Measurements from ENCODE around the gene HDDC2.

HDDC2 gene

DNA sequence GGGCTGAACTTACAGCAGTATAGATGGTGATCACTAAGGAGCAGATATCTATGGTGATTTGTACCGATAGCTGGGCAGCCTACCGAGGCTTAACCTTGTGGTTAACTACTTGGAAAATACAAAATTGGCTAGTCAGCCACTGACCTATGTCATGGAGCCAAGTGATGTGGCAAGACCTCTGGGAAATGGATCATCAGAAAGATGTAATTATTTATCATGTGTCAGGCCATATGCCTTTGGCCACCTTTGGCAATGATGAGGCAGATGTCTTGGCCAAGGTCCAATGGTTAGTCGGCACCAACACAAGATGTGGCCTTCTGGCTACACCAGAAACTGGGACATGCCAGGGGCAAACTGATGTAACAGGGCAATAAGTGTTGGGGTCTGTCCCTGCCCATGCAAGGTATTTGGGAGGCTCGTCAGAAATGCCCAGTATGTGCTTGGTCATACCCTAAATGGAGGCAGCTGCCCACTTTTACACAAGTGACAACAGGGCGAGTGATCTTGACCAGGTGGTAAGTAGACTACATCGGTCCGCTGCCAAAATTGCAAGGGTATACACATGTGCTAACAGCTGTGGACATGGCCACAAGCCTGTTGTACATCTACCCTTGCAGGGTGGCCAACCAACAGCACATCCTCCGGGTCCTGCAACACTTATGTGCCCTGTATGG is 30.1 kb downstream of the HDDC2 start:
- FAIRE-seq, result no peak
- peak; percentile 20 for DNase-seq (ENCODE audit: low spot score)

DNA sequence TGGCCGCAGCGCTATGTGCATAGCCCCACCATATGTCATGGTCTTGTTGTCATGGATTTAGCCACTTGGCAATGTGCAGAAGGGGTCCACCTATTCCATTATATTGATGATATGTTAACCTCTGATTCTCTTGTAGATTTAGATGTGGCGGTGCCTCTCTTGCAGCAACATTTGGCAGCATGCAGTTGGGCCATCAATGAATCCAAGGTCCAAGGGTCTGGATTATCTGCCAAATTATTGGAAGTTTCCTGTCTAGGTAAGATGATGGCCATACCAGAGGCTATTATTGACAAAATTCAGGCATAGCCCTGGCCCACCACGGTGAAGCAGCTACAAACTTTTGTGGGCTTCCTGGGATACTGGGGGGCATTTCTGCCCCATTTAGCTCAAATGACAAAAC is 31.4 kb downstream of the HDDC2 start:
- DNase-seq (ENCODE audit: low spot score) (no peak), FAIRE-seq (no peak)

DNA sequence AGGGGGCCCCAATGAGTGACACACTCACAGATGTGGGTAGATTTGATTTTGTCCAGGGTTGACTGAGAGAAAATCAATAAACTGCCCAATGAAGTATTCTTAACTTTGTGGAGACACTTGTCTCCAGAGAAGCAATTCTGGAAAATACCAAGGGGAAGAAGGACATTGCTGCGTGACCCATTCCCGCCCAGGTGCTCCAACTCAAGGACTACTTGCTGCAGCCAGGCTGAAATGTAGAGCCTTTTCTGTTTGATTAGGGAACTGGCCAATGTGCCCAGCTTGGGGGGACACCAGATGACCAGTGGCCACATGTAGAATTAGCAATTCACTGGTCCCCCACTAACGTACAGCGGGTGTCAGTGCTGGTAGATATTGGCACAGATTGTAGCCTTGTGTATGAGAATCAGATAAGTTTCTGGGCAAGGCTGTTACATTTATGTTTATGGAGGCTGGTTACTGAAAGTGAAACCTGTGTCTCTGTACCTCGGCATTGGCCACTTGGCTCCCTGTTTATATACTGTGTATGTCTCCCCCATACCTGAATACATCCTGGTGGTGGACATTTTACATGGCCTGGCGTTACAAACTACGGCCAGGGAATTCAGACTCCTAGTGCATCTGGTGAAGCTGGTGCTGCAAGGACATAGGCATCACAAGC is 32.3 kb downstream of the HDDC2 start:
- no peak for FAIRE-seq
- DNase-seq (ENCODE audit: low spot score), result no peak

DNA sequence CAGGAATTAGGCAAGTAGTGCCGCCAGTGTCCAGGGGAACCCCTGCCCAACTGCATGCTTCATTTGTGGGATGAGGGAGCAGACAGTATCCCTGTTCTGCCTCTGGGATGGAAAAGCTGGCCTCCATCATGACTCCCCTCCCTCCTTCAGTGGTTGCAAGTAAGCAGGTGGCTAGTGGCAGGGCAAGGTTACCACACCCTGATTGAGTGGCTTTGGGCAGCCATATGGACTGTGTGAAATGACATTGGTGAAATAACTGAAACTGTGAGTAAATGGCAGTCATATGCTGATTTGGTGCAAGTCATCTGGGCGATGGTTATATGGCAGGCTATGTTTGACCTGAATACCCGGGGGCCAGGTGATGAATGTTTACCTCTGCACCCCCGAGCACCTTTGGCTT is 33.0 kb downstream of the HDDC2 start:
- DNase-seq (ENCODE audit: low spot score) (no peak), FAIRE-seq (no peak)

DNA sequence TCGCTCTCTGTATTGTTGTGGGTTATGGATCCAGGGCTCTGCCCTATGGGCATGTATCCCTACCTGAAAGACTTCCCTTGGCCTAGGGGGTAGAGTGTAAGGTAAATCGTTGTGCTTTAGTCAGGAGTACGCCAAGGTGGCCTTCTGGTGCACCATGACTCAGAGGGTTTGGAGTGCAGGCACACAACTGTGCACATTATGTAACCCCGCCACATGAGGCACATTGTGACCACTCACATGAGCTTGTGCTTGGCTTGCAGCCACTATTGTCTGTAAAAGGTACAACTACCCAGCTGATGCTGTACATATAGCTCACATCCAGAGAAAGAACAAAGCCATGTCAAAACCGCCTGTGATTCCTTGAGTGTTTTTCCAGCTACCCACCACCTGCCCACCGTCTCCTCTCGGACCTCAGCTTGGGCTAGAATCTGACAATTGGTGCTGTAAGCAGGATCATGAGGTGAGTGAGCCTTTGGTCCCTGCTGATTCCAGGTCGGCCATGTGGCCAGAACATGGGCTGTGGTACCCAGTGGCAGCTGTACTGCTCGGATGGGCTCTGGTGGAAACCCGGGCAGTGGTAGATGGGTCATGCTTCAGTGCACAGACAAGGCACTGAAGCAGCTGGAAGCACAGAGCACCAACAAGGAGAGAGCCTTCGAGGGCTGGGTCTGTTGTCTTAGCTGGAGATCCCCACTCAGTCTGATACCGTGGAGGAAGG is 33.8 kb downstream of the HDDC2 start:
- DNase-seq (ENCODE audit: low spot score) (no peak), FAIRE-seq (no peak)

DNA sequence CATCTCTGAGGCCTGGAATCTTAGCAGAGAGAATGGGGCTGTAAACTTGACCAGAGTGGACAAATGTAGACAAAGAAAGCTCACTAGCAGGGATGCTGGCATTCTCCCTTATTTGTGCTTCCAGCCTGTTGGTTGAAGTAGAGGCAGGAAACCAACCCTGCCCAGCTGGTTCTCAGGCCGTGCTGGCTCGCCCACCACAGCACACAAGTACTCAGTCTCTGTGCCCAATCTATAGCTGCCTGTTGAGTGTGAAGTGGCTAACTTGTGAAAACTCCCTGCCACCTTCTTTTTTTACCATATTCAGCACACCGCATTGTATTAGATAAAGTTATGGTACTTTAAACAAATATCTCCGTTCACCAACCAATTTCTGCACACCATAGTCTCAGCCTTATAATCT is 37.3 kb downstream of the HDDC2 start:
- DNase-seq (ENCODE audit: low spot score) (no peak), FAIRE-seq (no peak)

DNA sequence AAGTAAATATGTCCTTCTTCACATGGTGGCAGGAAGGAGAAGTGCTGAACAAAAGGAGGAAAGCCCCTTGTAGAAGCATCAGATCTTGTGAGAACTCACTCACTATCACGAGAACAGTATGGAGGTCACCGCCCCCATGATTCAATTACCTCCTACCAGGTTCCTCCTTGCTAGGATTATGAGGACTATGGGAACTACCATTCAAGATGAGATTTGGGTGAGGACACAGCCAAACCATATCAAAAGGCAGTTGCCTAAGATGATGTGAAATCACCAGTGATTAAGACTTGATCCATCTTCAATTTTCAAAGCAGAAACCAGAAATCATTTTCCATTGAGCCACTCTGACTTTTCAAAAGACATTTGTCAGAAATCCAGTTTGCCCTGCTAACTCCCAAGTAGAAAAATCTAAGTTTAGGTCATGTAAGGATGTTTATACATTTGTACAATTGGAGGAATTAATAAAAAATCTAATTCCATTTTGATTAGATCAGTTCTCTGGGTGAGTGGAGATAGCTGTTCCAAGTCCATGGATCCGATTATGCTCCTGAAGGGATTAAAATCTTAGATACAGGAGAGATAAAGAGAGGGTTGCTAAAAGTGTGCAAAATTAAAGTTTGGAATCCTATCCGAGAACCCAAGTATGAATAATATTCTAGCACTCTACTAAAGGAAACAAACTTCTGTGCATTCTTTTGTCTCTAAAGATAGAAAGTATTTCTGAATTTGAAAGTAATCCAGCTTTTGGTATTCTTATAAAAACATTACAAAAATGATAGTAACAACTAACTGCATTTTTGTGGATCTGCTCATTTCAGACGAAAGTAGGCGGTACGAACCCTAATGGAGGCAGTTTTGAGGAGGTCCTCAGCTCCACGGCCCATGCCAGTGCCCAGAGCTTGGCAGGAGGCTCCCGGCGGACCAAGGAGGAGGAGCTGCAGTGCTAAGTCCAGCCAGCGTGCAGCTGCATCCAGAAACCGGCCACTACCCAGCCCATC is 39.5 kb downstream of the HDDC2 start:
- no peak for DNase-seq (ENCODE audit: low spot score)
- no peak for FAIRE-seq

DNA sequence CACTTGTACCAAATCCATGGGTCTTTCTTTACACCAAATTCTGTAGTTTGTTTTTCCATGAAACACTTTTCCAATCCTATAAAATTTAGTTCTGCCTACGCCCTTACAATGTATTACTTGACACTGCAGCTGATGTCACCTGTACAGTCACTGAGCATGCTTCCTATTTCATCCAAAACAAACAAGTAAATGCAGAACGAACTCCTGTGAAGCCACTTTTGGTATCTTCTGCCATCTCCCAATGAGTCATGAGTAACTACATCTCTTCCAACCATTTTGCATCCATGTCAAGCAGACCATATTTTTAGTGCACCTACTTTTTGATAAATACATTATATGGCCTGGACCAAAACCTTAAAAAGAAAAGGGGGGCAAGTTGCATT is 42.4 kb downstream of the HDDC2 start:
- no peak for FAIRE-seq
- DNase-seq (ENCODE audit: low spot score), result no peak

DNA sequence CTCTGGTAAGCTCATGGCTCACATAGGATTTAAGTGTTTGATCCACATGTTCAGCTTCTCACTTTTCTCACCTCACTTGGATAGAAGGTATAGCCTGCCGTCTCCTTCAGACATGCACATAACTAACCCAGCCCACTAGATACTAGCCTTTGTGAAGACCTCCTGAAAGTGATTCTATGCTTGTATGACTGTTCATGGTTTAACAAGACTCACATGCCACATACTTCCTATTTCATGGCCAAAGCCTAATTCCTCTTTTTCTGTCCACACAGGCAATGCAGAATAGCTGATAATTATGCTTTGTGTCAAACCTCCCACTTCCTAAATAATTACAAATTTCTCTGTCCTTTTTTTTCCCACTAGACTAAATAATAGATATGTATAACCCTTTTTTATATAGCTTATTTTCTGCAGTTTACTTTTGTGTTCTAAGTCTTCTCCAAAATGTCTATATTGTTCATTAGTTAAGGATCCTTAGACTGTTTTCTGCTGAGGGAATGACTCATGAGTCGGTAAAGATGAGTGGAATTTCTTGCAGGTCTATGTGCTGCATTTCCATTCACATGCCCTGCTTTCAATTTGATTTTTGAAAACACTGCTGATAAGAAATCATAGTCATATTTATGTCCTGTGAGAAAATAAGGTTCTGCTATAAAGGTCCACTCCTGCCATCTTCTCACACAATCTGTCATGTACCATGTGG is 43.0 kb downstream of the HDDC2 start:
- DNase-seq (ENCODE audit: low spot score) (no peak), FAIRE-seq (no peak)

DNA sequence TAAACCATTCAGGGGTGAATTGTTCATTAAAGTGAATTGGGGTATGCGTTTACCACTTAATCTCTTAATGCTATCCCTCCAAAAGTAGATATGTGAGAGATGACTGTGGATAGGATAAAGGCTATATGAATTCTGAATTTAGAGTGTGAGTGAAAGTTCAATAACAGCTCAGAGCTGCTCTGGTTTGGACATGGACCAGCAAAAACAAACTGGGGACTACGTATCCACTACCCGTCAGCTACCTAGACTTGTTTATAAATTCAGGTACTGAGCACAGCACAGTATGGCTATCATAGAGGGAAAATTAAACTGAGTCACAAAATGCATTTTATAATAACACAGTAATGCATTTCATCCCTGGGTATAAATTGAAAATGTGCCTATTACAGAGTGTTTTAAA is 44.4 kb downstream of the HDDC2 start:
- FAIRE-seq (no peak), DNase-seq (ENCODE audit: low spot score) (no peak)

DNA sequence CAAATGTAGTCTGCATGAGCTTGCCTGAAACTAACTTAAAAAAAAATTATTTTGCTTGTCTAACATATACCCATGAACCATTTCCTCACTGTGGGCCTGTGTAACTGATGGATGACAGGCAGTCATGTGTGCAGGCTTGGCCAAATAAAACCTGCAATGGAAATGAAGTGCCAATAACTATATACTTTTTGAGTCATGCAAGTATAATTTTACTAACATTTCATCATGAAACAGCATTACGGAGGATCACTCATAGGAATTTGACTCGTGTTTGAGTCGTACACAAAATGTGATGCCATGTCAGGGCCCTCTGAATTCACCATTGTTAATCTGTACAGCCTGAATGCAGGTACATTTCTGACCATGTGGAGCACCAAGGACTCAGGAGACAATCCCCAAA is 46.6 kb downstream of the HDDC2 start:
- DNase-seq (ENCODE audit: low spot score) (peak; percentile 10), FAIRE-seq (no peak)

DNA sequence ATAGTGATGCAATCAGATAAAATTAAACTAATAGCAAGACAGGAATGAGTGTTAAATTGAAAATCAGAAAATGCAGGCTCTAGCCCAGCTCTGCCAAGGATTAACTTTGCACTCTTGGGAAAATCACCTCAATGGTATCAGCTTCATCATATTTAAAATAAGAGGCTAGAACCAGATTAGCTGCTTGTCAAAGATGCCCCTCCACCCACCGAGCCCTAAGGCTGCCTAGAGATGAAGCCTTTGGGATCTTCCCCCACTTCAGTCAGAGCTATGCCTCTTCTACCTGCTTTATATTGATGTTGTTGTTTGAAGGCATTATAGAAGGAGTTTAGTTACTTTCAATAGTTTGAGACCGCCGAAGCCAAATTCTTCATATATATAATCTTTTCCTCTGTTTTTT is 47.4 kb downstream of the HDDC2 start:
- DNase-seq (ENCODE audit: low spot score) (no peak), FAIRE-seq (no peak)

DNA sequence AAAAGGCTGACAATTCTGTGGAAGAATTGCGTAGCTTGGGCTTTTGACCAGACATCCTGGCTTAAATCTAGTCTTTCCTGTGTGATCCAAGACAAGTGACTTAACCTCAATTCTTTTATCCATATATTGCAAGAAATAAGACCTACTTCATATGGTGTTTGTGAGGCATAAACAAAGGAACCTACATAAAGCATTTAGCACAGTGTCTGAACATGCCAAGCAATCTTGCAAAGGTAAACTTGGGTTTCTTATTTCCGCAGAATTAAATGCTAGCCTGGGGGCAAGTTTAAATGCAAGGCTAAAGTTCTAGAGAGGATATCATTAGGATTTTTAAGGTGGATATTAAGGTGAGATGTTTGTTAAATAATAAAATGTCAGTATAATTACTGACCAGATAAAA is 47.9 kb downstream of the HDDC2 start:
- FAIRE-seq (no peak), DNase-seq (ENCODE audit: low spot score) (no peak)

DNA sequence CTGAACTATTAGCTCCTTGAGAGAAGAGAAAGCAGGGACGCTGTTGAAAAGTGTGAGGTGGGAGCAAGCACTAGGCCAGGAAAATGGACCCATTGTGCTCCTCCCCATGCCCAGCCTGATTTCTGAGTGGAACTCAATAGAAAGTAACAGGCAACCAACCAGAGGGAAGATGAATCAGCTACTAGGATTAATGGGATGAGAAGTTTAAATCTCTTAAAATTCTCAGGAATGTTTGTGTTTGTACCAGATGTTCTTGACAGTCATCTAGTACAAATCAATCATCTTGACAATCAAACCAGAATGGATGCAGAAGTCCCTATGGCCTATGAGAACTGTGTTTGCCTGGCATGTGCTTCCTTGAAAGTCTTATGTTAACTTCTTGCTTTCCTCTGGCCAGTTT is 48.9 kb downstream of the HDDC2 start:
- no peak for DNase-seq (ENCODE audit: low spot score)
- no peak for FAIRE-seq

DNA sequence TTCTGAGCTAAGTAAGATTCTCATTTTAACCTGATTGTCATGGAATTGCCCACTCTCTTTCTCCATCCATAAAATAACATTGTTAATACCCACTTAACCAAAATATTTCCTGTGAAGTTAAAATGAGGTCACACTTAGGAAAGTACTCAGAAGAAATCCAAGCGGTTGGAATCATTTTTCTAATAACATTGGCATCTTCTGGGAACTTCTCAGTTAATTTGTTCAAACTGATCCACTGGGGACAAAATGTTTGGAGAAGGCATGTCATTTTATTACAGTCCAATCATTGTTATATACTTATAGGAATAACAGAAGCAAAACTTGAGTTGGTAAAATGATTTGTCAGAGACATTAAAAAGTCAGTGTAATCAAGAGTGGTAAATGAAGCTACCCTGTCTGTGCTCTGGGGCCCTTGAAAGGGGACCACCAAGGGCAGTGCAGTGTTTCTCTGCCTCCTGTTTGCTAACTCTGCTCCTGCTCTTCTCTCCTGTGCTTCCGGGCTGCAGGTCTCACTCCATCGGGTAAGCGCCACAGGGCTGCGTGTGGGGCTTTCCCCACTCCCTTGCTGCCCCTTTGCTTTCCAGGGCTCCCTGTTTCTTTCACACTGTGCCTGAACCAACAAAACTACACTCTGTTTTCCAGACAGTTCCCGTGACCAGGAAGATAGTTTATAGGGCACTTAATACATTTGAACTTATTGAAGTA is 50.1 kb downstream of the HDDC2 start:
- DNase-seq (ENCODE audit: low spot score) (no peak), FAIRE-seq (no peak)

DNA sequence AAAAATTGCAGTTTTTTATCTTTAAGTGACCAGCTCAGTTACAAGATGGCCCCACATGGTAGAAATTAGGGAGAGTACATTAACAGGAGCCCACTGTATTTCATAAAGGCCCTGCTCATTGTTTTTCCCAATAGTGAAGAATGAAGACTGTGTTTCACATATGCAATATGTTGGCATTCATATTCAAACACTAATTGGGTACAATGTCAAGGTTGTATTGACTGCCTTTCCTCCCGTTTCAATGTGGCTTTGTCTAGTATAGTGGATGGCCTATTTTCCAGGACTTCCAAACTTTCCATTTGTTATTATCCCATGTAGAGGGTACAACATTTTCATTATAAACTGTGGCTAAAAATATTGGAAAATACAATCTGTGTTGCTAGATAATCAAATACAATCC is 51.3 kb downstream of the HDDC2 start:
- no peak for FAIRE-seq

DNA sequence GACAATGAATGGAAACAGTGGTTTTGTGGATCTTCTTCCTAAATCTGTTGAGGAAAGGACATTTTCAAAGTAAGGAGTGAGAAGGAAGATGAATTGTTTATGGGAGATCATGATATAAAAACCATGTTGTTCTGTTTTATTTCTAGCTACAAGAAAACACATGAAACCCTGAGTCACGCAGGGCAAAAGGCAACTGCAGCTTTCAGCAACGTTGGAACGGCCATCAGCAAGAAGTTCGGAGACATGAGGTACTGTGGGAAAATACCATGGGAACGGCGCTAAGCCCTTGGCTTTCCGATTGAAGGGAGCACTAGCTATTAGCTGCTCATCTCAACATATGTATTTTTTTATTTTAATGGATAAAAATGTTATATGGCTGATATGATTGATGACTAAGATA is 53.6 kb downstream of the HDDC2 start:
- DNase-seq (ENCODE audit: low spot score) (no peak), FAIRE-seq (no peak)

More for the DNA sequence above, 51.3 kb downstream of the HDDC2 start:
- DNase-seq (ENCODE audit: low spot score), result no peak

DNA sequence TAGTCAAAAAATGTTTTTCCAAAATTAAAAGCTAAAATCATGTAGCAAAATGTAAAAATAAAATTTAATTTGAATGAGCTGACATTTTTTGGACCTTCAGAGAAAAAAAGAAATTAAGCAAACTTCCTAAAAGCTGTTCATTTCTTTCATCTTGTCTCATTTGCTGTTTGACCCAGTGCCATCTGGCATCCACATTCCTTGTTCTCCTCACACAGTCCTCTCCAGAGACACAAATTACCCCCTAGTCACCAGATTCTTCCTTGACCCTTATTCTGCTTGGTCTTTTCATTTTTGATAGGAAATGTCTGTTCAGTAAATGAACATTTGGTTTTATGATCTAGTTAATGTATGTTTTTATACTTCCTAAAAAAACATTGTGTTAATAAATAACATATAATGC is 55.2 kb downstream of the HDDC2 start:
- DNase-seq (ENCODE audit: low spot score), result no peak
- FAIRE-seq, result no peak

DNA sequence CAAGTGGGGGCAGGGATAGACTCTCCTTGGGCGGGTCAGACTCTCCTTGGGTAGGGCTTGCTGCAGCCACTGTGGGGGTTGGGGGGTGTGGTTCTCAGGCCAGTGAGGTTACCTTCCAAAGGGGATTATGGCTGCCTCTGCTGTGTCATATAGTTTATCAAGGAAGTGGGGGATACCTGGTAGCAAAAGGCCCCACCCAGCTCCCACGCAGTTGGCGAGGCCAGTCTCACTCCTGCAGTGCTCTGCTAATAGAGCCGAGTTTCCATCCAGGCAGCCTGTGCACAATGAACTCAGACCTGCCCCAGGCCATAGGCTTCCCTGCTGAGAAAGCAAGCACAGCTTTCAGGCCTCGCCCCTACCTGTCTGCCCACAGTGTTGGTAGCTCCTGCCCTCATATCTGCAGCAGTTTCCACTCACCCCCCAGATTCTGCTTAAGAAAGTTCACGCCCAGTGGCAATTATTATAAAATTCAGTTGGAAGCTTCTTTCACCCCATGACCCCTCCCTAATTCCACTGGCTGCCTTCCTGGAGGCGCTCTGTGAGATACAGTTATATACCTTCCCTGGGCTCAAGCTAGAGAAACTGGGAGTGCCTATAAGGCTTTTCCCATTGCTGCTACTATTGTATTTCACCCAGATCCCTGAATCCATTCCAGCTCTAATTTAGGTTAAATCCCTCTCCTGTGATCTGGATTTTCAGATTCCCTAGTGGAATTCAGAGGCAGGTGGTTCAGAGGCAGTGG is 56.1 kb downstream of the HDDC2 start:
- no peak for DNase-seq (ENCODE audit: low spot score)
- FAIRE-seq, result no peak

DNA sequence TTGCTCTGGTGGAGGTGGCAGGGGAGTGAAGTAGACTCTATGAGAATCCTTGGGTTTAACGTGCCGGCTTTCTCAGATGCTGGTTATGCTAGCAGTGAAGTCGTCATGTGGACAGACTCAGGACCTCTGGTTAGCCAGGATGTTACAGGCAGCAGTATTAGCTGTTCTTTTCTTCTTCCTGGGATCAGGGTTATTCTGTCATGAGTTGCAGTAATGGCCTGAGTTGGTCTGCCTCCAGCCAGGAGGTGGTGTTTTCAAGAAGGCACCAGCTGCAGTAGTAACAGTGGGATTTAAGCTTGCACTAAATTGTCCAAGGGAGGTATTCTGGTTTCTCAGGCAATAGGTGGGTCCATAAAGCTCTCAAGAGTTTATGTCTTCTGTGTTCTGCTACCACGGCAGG is 56.7 kb downstream of the HDDC2 start:
- FAIRE-seq (no peak), DNase-seq (ENCODE audit: low spot score) (no peak)
